Measurements from ENCODE around the gene C19orf47. TPM values are rescaled to one million over a fixed set of nuclear protein-coding genes. Genes with fewer than 3 reads are reported as not detected.
"Not testable (repeated sequence)": the region's sequence is repeated elsewhere in the genome, so short reads cannot be mapped to it uniquely, and the experiment has no call there.

The C19orf47 gene
- total RNA-seq, 2 experiments from 2014 or later: 25.9 to 32.4 TPM

DNA sequence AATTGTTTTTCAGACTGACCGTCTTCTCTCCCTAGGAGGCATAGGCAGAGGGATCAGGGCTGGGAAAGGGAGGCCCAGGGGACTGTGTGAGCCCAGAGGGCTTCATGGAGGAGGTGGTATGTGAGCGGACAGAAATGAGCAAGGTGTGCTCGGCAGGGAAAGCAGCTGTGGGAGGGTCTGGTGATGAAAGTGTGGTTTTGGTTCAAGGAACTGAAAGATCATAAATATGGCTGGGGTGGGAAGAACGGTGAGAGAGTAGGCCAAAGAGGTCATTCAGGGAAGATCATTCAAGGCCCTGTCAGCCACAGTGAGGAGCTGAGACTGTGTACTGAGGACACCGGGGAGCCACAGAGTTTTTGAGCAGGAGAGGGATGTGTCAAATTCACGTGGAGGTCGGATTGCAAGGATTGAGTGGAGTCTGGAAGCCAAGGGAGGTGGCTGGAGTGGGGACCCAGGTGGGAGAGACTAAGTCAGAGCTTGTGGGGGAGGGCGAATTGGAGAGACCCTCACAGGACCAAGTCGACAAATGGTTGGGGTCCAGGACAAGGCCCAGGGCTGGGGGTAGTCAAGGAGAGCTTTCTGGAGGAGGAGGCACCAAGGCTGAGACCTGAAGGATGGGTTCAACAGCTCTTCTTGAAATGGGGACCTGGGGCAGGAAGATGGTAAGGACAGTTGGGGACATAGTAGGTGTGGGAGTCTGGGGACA is 7.9 kb upstream of the C19orf47 start:
- Mint-ChIP-seq H3K27me3 (no peaks in the 10 kb centered on the region), H3K4me3 (no peak overlapping the region), H3K27ac (no peak overlapping the region), H3K4me1 (peaks cover 18% of the 10 kb centered on the region), H3K9me3 (ENCODE audit: low read depth) (no peaks in the 10 kb centered on the region), H3K36me3 (peaks cover 1% of the 10 kb centered on the region)
- no peak for ATAC-seq
- CTCF ChIA-PET: interaction anchor here (1.0 to 1.5 kb wide), 2 partner anchors 51 to 277 kb away, joined by 3 to 4 read pairs; no protein-coding TSS in a partner anchor
- no peak for DNase-seq

DNA sequence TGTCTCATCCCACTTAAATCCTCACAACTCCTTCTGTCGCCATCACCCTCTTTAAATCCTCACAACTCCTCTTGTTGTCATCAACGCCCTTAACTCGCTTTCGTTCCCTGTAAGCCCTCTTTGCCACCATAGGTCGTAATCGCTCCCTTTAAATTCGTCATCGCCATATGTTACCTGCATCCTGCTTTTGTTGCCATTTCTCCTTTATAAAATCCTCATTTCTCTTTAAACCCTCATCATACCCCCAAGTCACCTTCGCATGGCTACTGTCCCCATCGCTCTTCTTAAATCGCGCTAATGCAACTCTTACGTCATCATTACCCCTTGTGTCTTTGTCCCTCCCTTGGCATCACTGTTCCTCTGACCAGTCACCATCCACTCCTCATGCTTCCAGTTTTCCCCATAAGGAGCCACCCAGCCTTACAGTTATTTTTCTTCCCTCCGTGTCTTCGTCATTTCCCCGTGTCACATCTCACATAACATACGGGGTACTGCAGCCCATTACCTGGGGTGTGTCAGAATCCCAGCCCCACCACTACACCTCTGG is 837 bp upstream of the C19orf47 start:
- Mint-ChIP-seq H3K9me3 (ENCODE audit: low read depth) (no peaks in the 10 kb centered on the region), H3K27me3 (peaks cover 2% of the 10 kb centered on the region), H3K27ac (peak overlapping the region; percentile 86), H3K4me1 (peaks cover 30% of the 10 kb centered on the region), H3K4me3 (peak overlapping the region; percentile 86), H3K36me3 (peaks cover 5% of the 10 kb centered on the region)
- CTCF ChIA-PET: interaction anchor here (1.5 to 2.6 kb wide), 3 partner anchors 12 to 72 kb away, joined by 3 to 13 read pairs (median 9); no protein-coding TSS in a partner anchor
- DNase-seq: no peak
- no peak for ATAC-seq

DNA sequence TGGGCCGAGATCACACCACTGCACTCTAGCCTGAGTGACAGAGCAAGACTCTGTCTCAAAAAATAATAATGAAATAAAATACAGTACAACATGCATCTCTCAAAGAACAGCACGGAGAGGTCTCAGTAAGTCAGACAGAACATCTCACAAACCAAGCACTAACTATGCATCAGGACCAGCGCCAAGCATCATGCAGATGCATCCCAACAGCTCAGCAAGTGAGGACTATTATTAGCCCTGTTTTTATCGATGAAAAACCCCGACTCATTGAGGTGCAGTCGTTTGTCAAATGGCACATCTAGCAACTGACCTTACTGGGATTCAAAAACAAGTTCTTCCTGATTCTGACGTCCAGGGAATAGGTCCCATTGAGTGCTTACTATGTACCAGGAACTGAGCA is 3.8 kb downstream of the C19orf47 start:
- Mint-ChIP-seq H3K4me1 (peaks cover 28% of the 10 kb centered on the region), H3K36me3 (peaks cover 9% of the 10 kb centered on the region), H3K9me3 (ENCODE audit: low read depth) (no peaks in the 10 kb centered on the region), H3K4me3 (no peak overlapping the region), H3K27ac (no peak overlapping the region), H3K27me3 (peaks cover 2% of the 10 kb centered on the region)
- no peak for DNase-seq
- no peak for ATAC-seq
- CTCF ChIA-PET: interaction anchor here (0.7 kb wide), 1 partner anchor 39 kb away, joined by 3 read pairs; no protein-coding TSS in a partner anchor

DNA sequence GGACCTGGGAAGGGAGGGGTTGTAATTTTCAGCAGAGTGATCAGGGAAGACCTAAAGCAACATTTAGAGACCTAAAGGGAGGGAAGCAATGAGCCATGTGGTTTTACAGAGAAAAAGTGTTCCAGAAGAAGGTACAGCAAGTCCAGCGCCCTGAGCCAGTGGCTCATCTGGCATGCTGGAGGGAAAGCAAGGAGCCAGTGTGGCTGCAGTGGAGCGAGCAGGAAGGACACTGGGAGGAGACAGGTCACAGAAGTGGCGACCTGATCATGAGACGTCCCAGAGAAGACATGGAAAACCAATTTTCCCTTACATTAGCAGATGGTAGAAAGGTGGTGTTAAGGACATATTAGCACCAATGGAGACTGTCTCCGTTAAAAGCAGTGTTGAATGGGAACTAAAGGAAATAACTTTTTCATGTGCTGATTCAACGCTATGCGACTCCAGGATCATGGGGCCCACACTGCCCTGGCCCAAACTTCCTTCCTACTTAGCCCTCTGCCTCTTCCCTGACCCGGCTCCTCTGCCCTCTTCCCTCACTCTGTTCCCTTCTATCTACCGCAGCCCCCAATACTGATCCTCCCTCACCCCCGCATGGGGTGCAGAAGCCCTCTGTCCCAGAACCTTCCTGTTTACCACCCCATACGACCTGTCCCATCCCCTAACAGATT is 5.4 kb downstream of the C19orf47 start:
- ATAC-seq (no peak), DNase-seq (no peak)
- CTCF ChIA-PET: no interaction called here
- Mint-ChIP-seq H3K4me1 (peaks cover 21% of the 10 kb centered on the region), H3K27ac (no peak overlapping the region), H3K27me3 (no peaks in the 10 kb centered on the region), H3K36me3 (peaks cover 12% of the 10 kb centered on the region), H3K9me3 (ENCODE audit: low read depth) (no peaks in the 10 kb centered on the region), H3K4me3 (no peak overlapping the region)

DNA sequence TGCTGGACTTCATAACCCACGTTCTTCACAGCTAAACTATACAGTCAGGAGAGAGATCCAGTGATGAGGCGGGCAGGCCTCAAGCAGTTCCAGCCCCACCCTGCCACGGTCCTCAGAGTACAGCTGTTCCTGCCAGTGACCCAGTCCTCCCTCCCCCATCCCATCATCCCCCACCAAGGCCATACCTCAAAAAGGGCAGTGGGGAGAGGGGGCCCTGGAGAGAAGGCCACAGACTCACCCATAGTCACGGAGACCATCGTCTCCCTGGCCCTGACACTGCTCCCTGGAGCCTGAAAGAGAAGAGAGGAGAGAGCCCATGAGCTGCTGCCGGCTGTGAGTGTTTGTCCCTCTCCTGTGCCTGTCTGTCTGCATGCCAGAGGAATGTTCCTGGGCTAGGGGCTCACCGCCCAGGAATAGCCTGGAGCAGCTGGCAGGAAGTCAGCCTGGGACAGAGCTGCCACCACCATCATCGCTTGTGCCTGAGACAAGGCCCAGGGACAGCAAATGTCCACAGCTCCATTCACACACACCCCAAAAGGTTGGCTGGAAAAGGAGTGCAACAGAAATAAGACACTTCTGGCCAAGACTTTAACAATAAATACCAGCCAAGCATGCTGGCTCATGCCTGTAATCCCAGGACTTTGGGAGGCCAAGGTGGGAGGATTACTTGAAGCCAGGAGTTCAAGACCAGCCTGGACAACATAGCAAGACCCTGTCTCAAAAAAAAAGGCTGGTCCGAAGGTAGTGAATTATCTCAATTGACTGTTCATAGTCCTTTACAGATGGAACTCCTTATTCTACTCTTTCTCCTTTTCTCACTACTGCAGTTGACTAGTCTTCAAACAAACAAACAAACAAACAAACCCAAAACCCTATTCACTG is 6.4 kb downstream of the C19orf47 start:
- Mint-ChIP-seq H3K36me3 (peaks cover 12% of the 10 kb centered on the region), H3K27me3 (no peaks in the 10 kb centered on the region), H3K4me1 (peaks cover 13% of the 10 kb centered on the region), H3K9me3 (ENCODE audit: low read depth) (no peaks in the 10 kb centered on the region), H3K27ac (no peak overlapping the region), H3K4me3 (no peak overlapping the region)
- no peak for ATAC-seq
- CTCF ChIA-PET: interaction anchor here (0.6 to 1.4 kb wide), 3 partner anchors 36 to 293 kb away, joined by 4 to 6 read pairs (median 4); no protein-coding TSS in a partner anchor
- no peak for DNase-seq

DNA sequence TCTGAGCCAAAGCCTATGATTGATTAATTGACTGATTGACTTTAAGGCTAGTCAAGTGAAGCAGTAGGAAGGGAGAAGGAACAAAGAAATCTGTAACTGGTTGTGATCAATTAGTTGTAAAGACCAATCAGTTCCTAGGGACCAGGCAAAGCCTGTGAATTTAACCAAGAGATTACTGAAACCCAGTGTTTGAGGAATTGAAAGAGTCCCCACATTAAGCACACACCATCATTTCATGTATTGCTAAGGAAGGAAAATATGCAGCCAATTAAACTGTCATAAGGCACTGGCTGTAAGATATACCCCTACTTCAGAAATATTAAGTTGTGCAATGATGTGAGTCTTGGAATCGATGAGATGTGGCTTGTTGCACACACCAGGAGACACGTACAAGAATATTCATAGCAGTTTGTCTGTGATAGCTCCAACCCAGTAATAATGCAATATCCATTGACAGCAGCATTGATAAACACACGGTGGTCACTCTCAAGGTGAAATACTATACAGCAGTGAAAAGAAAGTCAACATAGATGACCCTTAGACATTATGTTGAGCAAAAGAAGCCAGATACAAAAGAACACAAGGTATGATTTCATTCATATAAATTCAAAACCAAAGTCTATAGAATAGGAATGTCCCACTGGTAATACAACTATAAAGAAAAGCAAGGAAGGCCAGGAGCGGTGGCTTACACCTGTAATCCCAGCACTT is 9.0 kb downstream of the C19orf47 start:
- Mint-ChIP-seq H3K4me3 (no peak overlapping the region), H3K27ac (no peak overlapping the region), H3K9me3 (ENCODE audit: low read depth) (no peaks in the 10 kb centered on the region), H3K36me3 (peaks cover 16% of the 10 kb centered on the region), H3K27me3 (no peaks in the 10 kb centered on the region), H3K4me1 (peaks cover 7% of the 10 kb centered on the region)
- ATAC-seq (no peak), DNase-seq (no peak)
- CTCF ChIA-PET: interaction anchor here (0.7 to 1.1 kb wide), 2 partner anchors 18 to 464 kb away, joined by 3 read pairs; no protein-coding TSS in a partner anchor

DNA sequence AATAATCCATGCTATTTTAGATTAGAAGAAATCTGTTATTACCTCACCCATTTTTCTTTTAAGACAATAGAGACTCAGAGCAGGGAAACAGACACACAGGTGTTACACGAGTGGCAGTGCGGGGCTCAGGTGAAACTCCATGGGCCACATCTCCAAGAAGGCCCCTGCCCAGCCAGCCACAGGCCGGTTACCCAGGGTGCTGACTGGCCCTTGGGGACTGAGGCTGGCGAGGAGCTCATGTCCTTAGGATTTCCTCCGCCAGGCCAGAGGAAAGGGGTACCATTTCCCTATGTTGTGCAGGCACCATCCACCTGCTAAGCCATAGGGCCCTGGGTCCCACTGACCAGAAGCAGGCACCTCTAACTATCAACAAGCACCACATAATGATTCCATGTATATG is 10.6 kb downstream of the C19orf47 start:
- Mint-ChIP-seq H3K36me3 (peaks cover 26% of the 10 kb centered on the region), H3K4me1 (peaks cover 4% of the 10 kb centered on the region), H3K9me3 (ENCODE audit: low read depth) (no peaks in the 10 kb centered on the region), H3K4me3 (no peak overlapping the region), H3K27ac (no peak overlapping the region), H3K27me3 (no peaks in the 10 kb centered on the region)
- DNase-seq: no peak
- CTCF ChIA-PET: interaction anchor here (1.1 kb wide), 1 partner anchor 11 kb away, joined by 3 read pairs; the partner anchor contains the start of genes C19orf47 and PLD3
- no peak for ATAC-seq

DNA sequence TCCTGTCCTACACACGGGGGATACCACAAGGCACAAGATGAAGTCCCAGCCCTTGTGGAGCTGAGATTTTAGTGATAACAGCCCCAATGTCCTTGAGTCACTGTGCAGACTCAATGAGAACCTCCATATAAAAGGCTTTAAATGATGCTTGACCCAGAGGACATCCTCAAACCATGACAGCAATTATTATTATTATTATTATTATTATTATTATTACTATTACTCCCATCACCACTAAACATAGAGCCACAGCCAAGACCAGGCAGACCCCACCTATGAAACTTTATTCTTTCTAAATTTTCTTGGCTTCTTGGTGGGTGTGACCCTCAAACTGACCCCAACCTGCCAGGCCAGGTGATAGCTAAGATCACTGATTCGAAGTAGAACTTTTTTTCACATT is 11.1 kb downstream of the C19orf47 start:
- CTCF ChIA-PET: interaction anchor here (0.6 to 1.1 kb wide), 2 partner anchors 11 to 34 kb away, joined by 3 read pairs; partner anchors contain the start of genes C19orf47 and PLD3
- DNase-seq (no peak), ATAC-seq (no peak)
- Mint-ChIP-seq H3K9me3 (ENCODE audit: low read depth) (no peaks in the 10 kb centered on the region), H3K4me1 (no peaks in the 10 kb centered on the region), H3K27ac (no peak overlapping the region), H3K4me3 (no peak overlapping the region), H3K27me3 (no peaks in the 10 kb centered on the region), H3K36me3 (peaks cover 28% of the 10 kb centered on the region)

DNA sequence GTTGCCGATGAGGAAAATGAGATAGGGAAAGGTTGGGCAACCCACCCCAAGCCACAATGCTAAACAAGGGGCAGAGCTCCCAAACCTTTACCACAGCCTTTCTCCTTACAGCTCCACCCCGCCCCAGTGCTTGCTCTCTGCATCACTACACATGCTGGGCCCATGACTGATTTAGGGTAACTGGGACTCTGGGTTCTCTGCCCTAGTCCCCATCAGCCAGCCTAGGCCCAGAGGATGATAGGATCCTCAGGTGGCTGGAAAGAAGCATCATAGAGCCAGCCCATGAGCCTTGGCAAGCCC is 11.6 kb downstream of the C19orf47 start:
- Mint-ChIP-seq H3K27ac (no peak overlapping the region), H3K4me3 (no peak overlapping the region), H3K36me3 (peaks cover 32% of the 10 kb centered on the region), H3K27me3 (no peaks in the 10 kb centered on the region), H3K9me3 (ENCODE audit: low read depth) (no peaks in the 10 kb centered on the region), H3K4me1 (no peaks in the 10 kb centered on the region)
- DNase-seq: no peak
- CTCF ChIA-PET: interaction anchor here (0.6 to 1.1 kb wide), 2 partner anchors 12 to 34 kb away, joined by 3 read pairs; partner anchors contain the start of genes C19orf47 and PLD3
- ATAC-seq: no peak

DNA sequence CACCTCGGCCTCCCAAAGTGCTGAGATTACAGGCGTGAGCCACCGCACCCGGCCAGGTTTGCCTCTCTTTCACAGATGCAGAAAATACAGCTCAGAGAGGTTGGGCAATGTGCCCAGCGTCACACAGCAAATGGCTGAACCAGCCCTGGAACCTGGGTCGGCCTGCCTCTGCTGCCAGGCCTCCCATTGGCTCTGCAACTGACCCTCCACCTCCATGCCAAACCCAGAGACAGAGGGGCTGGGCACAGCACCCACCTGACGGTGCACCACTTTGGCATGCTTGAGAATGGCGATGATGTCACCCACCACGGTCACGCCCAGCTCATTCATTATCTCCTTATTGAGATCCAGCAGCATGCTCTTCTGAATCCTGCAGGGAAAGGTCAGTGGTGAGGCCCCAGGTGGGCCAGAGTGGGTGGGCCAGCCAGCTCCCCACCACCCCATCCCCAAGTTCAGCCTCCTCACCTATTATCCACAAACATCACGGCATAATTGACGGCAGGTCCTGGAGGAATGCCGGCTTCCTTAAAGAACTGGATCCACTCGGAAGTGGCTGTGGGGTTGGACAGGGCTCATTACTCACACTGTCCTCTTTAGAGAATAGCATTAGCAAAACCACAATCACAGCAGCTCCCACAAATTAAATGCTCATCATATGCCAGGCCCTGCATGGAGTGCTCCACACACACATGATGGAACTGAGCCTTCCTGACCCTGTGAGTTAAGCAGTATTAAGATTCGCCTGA is 12.2 kb downstream of the C19orf47 start:
- Mint-ChIP-seq H3K27me3 (no peaks in the 10 kb centered on the region), H3K4me1 (no peaks in the 10 kb centered on the region), H3K4me3 (no peak overlapping the region), H3K36me3 (peaks cover 34% of the 10 kb centered on the region), H3K27ac (no peak overlapping the region), H3K9me3 (ENCODE audit: low read depth) (no peaks in the 10 kb centered on the region)
- CTCF ChIA-PET: interaction anchor here (1.1 kb wide), 1 partner anchor 31 kb away, joined by 4 read pairs; no protein-coding TSS in a partner anchor
- DNase-seq (no peak), ATAC-seq (no peak)

DNA sequence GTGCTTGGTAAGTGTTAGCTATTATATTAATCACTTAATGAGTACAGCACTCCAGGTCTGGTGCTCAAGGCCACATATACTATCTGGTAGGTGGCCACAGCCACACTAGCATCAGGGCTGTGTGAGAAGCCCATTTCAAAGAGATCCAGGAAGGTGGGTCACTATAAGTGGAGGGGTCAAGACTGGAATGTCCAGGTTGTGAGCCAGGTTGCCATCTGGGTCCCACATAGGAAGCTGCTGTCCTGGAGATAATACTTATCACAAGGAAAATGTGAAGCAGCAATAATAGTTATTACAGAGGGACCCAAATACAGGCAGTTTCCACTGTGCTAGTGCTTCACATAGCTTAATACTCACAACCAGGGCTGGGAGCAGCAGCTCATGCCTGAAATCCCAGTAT is 13.1 kb downstream of the C19orf47 start:
- H3K4me3 Mint-ChIP-seq: no peak overlapping the region
- H3K9me3 Mint-ChIP-seq (ENCODE audit: low read depth): no peaks in the 10 kb centered on the region

DNA sequence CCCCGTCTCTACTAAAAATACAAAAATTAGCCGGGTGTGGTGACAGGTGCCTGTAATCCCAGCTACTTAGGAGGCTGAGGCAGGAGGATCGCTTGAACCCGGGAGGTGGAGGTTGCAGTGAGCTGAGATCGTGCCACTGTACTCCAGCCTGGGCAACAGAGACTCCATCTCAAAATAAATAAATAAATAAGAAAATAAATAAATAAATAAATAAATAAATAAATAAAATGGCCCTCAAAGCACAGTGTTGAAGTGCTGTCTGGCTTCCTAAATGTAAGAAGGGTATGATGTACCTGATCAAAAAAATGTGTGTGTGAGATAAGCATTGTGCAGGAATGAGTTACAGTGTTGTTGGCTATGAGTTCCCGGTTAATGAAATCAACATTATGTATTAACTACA is 15.1 kb downstream of the C19orf47 start:
- H3K4me1 Mint-ChIP-seq; H3K4me3 Mint-ChIP-seq; ATAC-seq; CTCF ChIA-PET; H3K27me3 Mint-ChIP-seq; DNase-seq; H3K9me3 Mint-ChIP-seq (ENCODE audit: low read depth); H3K27ac Mint-ChIP-seq: not testable (repeated sequence)
- H3K36me3 Mint-ChIP-seq: peaks cover 34% of the 10 kb centered on the region

More for the DNA sequence above, 13.1 kb downstream of the C19orf47 start:
- DNase-seq: no peak
- CTCF ChIA-PET: interaction anchor here (1.1 kb wide), 1 partner anchor 30 kb away, joined by 4 read pairs; no protein-coding TSS in a partner anchor
- no peaks in the 10 kb centered on the region for H3K4me1 Mint-ChIP-seq
- H3K27ac Mint-ChIP-seq: no peak overlapping the region
- H3K27me3 Mint-ChIP-seq: no peaks in the 10 kb centered on the region
- peaks cover 33% of the 10 kb centered on the region for H3K36me3 Mint-ChIP-seq
- no peak for ATAC-seq

Measured in activated CD8-positive, alpha-beta memory T cell treated with anti-CD3 and anti-CD28 coated beads, Interleukin-2, amount 10 ng/mL, durations not matched to agents 7 days and 5 days (primary cell).